OCI-LY1 (cell line): ENCODE measurements around the gene PLEKHA4.

Experiments
- H2AFZ ChIP-seq: fragments of 200-600 bp; sonication (generic), shearing (Covaris generic); 2 replicates; pipeline ENCODE4 v1.6.0; 2014; ENCODE audit warnings: antibody characterized with exemption, mild to moderate bottlenecking, low read length
- H3F3A ChIP-seq: fragments of 200-600 bp; sonication (generic), shearing (Covaris generic); 2 replicates; pipeline ENCODE4 v1.6.0; 2014; ENCODE audit warnings: mild to moderate bottlenecking, antibody characterized with exemption, low read length, moderate library complexity; ENCODE audit not compliant: insufficient read depth
- H3K27ac ChIP-seq: fragments of 200-600 bp; sonication (generic); 2 replicates; pipeline ENCODE4 v1.5.1; 2014; ENCODE audit warnings: low read length, mixed run types, mild to moderate bottlenecking, low read depth; ENCODE audit not compliant: poor library complexity, severe bottlenecking
- H3K27me3 ChIP-seq: fragments of 200-600 bp; sonication (generic); 2 replicates; pipeline ENCODE4 v1.6.0; 2014; ENCODE audit warnings: antibody characterized with exemption, mild to moderate bottlenecking, low read length, moderate library complexity; ENCODE audit not compliant: insufficient read depth
- H3K36me3 ChIP-seq: fragments of 200-600 bp; sonication (generic); 2 replicates; pipeline ENCODE4 v1.6.1; 2014; ENCODE audit warnings: mild to moderate bottlenecking, antibody characterized with exemption, low read length, moderate library complexity, mixed read lengths; ENCODE audit not compliant: insufficient read depth
- H3K4me1 ChIP-seq: fragments of 200-600 bp; sonication (generic); 2 replicates; pipeline ENCODE4 v1.5.1; 2014; ENCODE audit warnings: mild to moderate bottlenecking, low read length, moderate library complexity; ENCODE audit not compliant: insufficient read depth, severe bottlenecking
- H3K4me2 ChIP-seq: fragments of 200-600 bp; sonication (generic), shearing (Covaris generic); 2 replicates; pipeline ENCODE4 v1.6.1; 2014; ENCODE audit warnings: low read length
- H3K4me3 ChIP-seq: fragments of 200-600 bp; sonication (generic); 2 replicates; pipeline ENCODE4 v1.5.1; 2014; ENCODE audit warnings: low read length, low read depth, mild to moderate bottlenecking, mixed read lengths; ENCODE audit not compliant: poor library complexity, severe bottlenecking
- H3K79me2 ChIP-seq: fragments of 200-600 bp; shearing (Covaris generic); 2 replicates; pipeline ENCODE4 v1.6.1; 2016; ENCODE audit warnings: mixed run types, low read length, mixed read lengths; ENCODE audit not compliant: insufficient read depth
- H3K9ac ChIP-seq: fragments of 200-600 bp; sonication (generic), shearing (Covaris generic); 2 replicates; pipeline ENCODE4 v1.6.1; 2014; ENCODE audit warnings: mild to moderate bottlenecking, low read length, mixed read lengths
- H3K9me2 ChIP-seq: fragments of 200-600 bp; sonication (generic), shearing (Covaris generic); 2 replicates; pipeline ENCODE4 v1.6.1; 2014; ENCODE audit warnings: low read depth, mild to moderate bottlenecking, low read length, mixed read lengths
- H3K9me3 ChIP-seq: fragments of 200-600 bp; shearing (Covaris generic); 2 replicates; pipeline ENCODE4 v1.6.1; 2014; ENCODE audit warnings: low read length, mixed read lengths
- H4K20me1 ChIP-seq: fragments of 200-600 bp; sonication (generic), shearing (Covaris generic); 2 replicates; pipeline ENCODE4 v1.6.0; 2016; ENCODE audit warnings: mild to moderate bottlenecking, low read length; ENCODE audit not compliant: insufficient read depth
- EZH2 ChIP-seq: fragments of 200-600 bp; sonication (generic), shearing (Covaris generic); IDR thresholded peaks from 2 replicates; pipeline ENCODE4 v1.8.0; 2017; ENCODE audit warnings: borderline replicate concordance, mixed run types, mild to moderate bottlenecking, antibody characterized with exemption, low read length, moderate library complexity, mixed read lengths
- TF ChIP-seq, protein P1 (sequence below): fragments of 200-600 bp; sonication (generic), shearing (Covaris generic); IDR thresholded peaks from 2 replicates; pipeline ENCODE4 v1.5.1; 2017; ENCODE audit warnings: mild to moderate bottlenecking, antibody characterized with exemption, low read length, moderate library complexity, mixed read lengths

The PLEKHA4 gene

DNA sequence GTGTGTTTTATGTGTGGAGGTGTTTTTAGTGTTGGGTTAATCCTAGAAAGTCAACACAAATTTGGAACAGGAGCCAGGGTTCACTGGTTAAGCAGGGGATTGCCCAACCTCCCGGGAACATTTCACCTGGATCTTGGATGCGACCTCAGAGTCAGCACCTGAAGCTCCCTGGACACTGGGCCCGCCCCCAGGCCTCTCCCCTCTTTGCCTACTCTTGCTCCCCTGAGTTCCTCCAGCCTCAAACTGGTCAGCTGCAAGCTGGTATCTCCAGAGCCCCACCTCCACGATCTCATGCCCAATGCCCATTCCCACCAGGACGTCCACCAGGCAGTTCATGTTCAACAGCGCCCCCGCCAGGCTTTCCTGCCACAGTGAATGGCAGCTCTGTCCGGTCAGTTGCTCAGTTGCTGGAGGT lies 41.8 kb downstream of the PLEKHA4 start:
- Histone ChIP-seq H2AFZ (no peak overlapping the region), H3K4me1 (no peaks in the 10 kb centered on the region), H3K9me2 (no peaks in the 10 kb centered on the region), H3K36me3 (no peaks in the 10 kb centered on the region), H3K9ac (no peak overlapping the region), H3K4me3 (no peak overlapping the region), H3K79me2 (no peaks in the 10 kb centered on the region), H3F3A (no peaks in the 10 kb centered on the region), H4K20me1 (no peaks in the 10 kb centered on the region), H3K27ac (no peak overlapping the region), H3K27me3 (no peaks in the 10 kb centered on the region), H3K4me2 (no peak overlapping the region), H3K9me3 (no peaks in the 10 kb centered on the region)
- no peak for TF ChIP-seq EZH2
- TF ChIP-seq, protein P1, sequence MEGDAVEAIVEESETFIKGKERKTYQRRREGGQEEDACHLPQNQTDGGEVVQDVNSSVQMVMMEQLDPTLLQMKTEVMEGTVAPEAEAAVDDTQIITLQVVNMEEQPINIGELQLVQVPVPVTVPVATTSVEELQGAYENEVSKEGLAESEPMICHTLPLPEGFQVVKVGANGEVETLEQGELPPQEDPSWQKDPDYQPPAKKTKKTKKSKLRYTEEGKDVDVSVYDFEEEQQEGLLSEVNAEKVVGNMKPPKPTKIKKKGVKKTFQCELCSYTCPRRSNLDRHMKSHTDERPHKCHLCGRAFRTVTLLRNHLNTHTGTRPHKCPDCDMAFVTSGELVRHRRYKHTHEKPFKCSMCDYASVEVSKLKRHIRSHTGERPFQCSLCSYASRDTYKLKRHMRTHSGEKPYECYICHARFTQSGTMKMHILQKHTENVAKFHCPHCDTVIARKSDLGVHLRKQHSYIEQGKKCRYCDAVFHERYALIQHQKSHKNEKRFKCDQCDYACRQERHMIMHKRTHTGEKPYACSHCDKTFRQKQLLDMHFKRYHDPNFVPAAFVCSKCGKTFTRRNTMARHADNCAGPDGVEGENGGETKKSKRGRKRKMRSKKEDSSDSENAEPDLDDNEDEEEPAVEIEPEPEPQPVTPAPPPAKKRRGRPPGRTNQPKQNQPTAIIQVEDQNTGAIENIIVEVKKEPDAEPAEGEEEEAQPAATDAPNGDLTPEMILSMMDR: no peak

DNA sequence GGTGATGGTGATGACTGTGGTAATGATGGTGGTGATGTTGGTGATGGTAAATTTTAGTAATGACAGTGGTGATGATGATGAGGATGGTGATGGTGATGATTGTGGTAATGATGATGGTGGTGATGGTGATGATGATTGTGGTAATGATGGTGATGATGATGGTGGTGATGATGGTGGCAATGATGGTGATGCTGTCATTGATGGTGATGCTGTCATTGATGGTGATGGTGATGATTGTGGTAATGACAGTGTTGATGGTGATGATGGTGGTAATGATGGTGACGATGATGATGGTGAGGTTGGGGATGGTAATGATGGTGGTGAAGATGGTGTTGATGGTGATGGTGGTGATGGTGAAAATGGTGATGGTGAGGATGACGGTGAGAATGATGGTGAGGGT lies 45.9 kb downstream of the PLEKHA4 start:
- Histone ChIP-seq H3F3A (no peaks in the 10 kb centered on the region), H4K20me1 (no peaks in the 10 kb centered on the region), H3K9me2 (no peaks in the 10 kb centered on the region), H3K27me3 (no peaks in the 10 kb centered on the region), H3K4me3 (no peak overlapping the region), H3K27ac (no peak overlapping the region), H3K9me3 (no peaks in the 10 kb centered on the region), H3K36me3 (no peaks in the 10 kb centered on the region), H3K4me2 (no peak overlapping the region), H3K79me2 (no peaks in the 10 kb centered on the region), H3K4me1 (peaks cover 4% of the 10 kb centered on the region), H2AFZ (no peak overlapping the region), H3K9ac (no peak overlapping the region)
- TF ChIP-seq EZH2: no peak
- TF ChIP-seq, protein P1: no peak

DNA sequence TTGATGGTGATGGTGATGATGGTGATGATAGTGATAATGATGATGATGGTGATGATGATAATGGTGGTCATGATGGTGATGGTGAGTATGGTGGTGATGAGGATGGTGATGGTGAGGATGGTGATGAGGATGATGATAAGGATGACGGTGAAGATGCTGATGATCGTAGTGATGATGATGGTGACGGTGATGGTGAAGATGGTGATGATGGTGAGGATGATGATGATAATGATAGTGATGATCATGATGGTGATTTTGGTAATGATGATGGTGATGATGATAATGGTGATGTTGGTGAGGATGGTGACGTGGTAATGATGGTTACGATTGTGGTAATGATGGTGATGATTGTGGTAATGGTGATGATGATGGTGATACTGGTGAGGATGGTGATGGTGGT lies 46.8 kb downstream of the PLEKHA4 start:
- Histone ChIP-seq H3K79me2 (no peaks in the 10 kb centered on the region), H3K27me3 (no peaks in the 10 kb centered on the region), H3K9me3 (no peaks in the 10 kb centered on the region), H2AFZ (no peak overlapping the region), H3K9me2 (no peaks in the 10 kb centered on the region), H3K4me3 (no peak overlapping the region), H3K4me2 (no peak overlapping the region), H3K4me1 (peaks cover 4% of the 10 kb centered on the region), H3F3A (no peaks in the 10 kb centered on the region), H3K36me3 (no peaks in the 10 kb centered on the region), H3K9ac (no peak overlapping the region), H4K20me1 (no peaks in the 10 kb centered on the region), H3K27ac (no peak overlapping the region)
- no peak for TF ChIP-seq EZH2
- TF ChIP-seq, protein P1: no peak
